K562 (cell line): ENCODE results near the gene SPI1. TPM values are rescaled to one million over a fixed set of nuclear protein-coding genes. Genes with fewer than 3 reads are reported as not detected.

Source experiments
- BCOR ChIP-seq: fragments of 450-650 bp; IDR thresholded peaks from 2 replicates; pipeline ENCODE4 v1.6.1; 2016
- KAT7 ChIP-seq: sonication (generic); formaldehyde crosslinking; IDR thresholded peaks from 2 replicates; pipeline ENCODE4 v1.8.0; 2022; ENCODE audit warnings: missing genetic modification reagents, mild to moderate bottlenecking, borderline replicate concordance
- KDM4B ChIP-seq, 2 experiments: fragments of 450-650 bp in 1 of 2; sonication (generic) in 1 of 2; IDR thresholded peaks; 2 replicates each; pipeline ENCODE4 v1.6.1; 2016 to 2017; ENCODE audit warnings: borderline replicate concordance in 2 of 2, antibody characterized with exemption in 1 of 2, low read depth in 1 of 2, mild to moderate bottlenecking in 1 of 2
- KLF16 ChIP-seq: IDR thresholded peaks from 2 replicates; pipeline ENCODE4 v1.6.1; 2016; ENCODE audit warnings: antibody characterized with exemption
- MIER1 ChIP-seq: fragments of 450-650 bp; IDR thresholded peaks from 2 replicates; pipeline ENCODE4 v1.6.1; 2016; ENCODE audit warnings: antibody characterized with exemption, mild to moderate bottlenecking, low read depth
- PHTF2 ChIP-seq: fragments of 250-450 bp; sonication (Bioruptor Pico); IDR thresholded peaks from 2 replicates; pipeline ENCODE4 v1.5.0; 2021; ENCODE audit warnings: mild to moderate bottlenecking
- TAF1 ChIP-seq: IDR thresholded peaks from 2 replicates; pipeline ENCODE4 v1.6.1; 2011; ENCODE audit warnings: mild to moderate bottlenecking, low read length, moderate library complexity; ENCODE audit not compliant: insufficient read depth, control insufficient read depth, severe bottlenecking; ENCODE audit errors: extremely low read depth
- ZNF311 ChIP-seq: fragments of 250-450 bp; sonication (Bioruptor Pico); IDR thresholded peaks from 2 replicates; pipeline ENCODE4 v1.4.0; 2020; ENCODE audit warnings: mild to moderate bottlenecking, moderate library complexity
- ZNF347 ChIP-seq: fragments of 450-650 bp; formaldehyde crosslinking; IDR thresholded peaks from 2 replicates; pipeline ENCODE4 v1.4.0; 2020; ENCODE audit warnings: low read depth, mild to moderate bottlenecking, moderate library complexity
- polyA plus RNA-seq, 8 experiments: library from polyadenylated mRNA; depleted of rRNA in 4 of 8; stranded (reverse) in 5 of 8; unstranded in 3 of 8; fragments of >200 nt; fragmentation: Nextera tagmentation in 2 of 8; fragmentation: Illumina TruSeq in 1 of 8; extraction: Ambion mirVana in 2 of 8; extraction: Trizol in 1 of 8; gene quantifications; 2 replicates each; pipeline versions ENCODE4 v1.2.1 to v1.2.3, GENCODE V29; 2011 to 2014; ENCODE audit warnings: inconsistent platforms in 1 of 8, missing spikeins in 1 of 8
- total RNA-seq, 7 experiments: library from RNA; depleted of rRNA in 6 of 7; stranded (reverse); fragments of >200 nt in 6 of 7; fragmentation: Illumina TruSeq in 2 of 7; extraction: Trizol in 2 of 7; gene quantifications; 2 replicates each; pipeline versions ENCODE4 v1.2.1 to v1.2.3, GENCODE V29; 2011 to 2021; ENCODE audit warnings: low replicate concordance in 1 of 7
- TF ChIP-seq, protein P1 (sequence below): fragments of 250-450 bp; sonication (Bioruptor Pico); IDR thresholded peaks from 2 replicates; pipeline ENCODE4 v1.8.0; 2021; ENCODE audit warnings: moderate library complexity, mild to moderate bottlenecking, inconsistent platforms
- TF ChIP-seq, protein P2 (sequence below): sonication (generic); formaldehyde crosslinking; IDR thresholded peaks from 2 replicates; pipeline ENCODE4 v1.8.0; 2022; ENCODE audit warnings: mild to moderate bottlenecking, missing genetic modification reagents
- TF ChIP-seq, protein P3 (sequence below), 2 experiments: fragments of 450-650 bp in 1 of 2; IDR thresholded peaks; 2 replicates each; pipeline ENCODE4 v1.6.1; 2011 to 2017; ENCODE audit warnings: low read depth in 2 of 2, antibody characterized with exemption in 1 of 2, borderline replicate concordance in 1 of 2, low read length in 1 of 2, mild to moderate bottlenecking in 1 of 2, mixed read lengths in 1 of 2; ENCODE audit not compliant: control insufficient read depth in 1 of 2
- TF ChIP-seq, protein P4 (sequence below): sonication (generic); formaldehyde crosslinking; IDR thresholded peaks from 2 replicates; pipeline ENCODE4 v1.8.0; 2022; ENCODE audit warnings: missing genetic modification reagents, mild to moderate bottlenecking, moderate library complexity, borderline replicate concordance
- TF ChIP-seq, protein P5 (sequence below): sonication (generic); formaldehyde crosslinking; IDR thresholded peaks from 2 replicates; pipeline ENCODE4 v1.8.0; 2022; ENCODE audit warnings: mild to moderate bottlenecking, missing genetic modification reagents, borderline replicate concordance
- TF ChIP-seq, protein P6 (sequence below): sonication (generic); formaldehyde crosslinking; IDR thresholded peaks from 2 replicates; pipeline ENCODE4 v1.9.0; 2022; ENCODE audit warnings: mild to moderate bottlenecking, missing genetic modification reagents

SPI1 gene
- total and polyA plus RNA-seq, 9 of the 15 experiments (the other 6 are each of a cell fraction or from before 2014, with no cell fraction given) = 0.10 to 33.7 (median 10.3) TPM

DNA sequence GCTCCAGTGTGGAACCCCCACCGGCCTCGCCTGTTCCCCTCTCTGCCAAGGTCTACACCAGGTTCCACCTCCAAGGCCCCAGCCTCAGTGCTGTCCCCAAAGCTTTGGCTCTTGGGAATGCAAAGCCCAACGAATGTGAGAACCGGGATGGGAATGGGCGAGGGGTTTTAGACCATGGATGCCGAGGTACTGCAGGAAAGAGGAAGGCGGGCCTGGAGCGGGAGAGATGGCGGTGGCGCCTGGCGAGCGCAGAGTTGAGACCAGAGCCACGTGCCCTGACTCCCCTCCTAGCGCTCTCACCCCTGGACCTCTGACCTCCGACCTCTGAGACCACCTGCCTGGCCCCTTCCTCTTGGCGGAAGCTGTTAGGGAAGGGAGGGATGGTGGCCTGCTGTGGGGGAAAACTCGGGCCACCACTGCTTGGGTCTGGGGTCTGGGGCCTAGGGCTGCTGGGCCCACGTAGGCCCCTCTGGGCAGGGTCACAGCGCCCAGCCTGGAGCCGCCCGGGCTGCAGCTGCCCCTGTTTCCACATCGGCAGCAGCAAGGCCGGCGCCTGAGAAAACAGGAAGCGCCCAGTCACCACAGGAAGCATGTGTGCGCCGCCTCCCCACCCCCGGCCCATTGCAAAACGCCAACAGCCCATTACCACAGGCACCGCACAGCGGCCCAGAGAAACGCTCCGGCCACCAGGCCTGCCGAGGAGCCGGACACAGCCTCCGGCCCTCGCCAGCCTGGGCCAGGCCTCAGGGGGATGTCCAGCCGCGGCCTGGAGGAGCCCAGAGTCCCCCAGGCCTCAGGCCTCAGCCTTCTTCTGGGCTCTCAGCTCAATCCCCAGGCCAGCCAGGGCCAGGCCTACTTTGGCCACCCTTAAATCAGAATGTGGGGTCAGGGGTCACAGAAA is 16.2 kb upstream of the SPI1 start (continued):
- no peak for TF ChIP-seq PHTF2
- peak; percentile 56 for TF ChIP-seq TAF1
- TF ChIP-seq KDM4B (IDR thresholded peaks at IDR 0.05; ENCODE audit: borderline replicate concordance in 2 of 2, low read depth in 1 of 2) = no peak
- TF ChIP-seq, protein P1, sequence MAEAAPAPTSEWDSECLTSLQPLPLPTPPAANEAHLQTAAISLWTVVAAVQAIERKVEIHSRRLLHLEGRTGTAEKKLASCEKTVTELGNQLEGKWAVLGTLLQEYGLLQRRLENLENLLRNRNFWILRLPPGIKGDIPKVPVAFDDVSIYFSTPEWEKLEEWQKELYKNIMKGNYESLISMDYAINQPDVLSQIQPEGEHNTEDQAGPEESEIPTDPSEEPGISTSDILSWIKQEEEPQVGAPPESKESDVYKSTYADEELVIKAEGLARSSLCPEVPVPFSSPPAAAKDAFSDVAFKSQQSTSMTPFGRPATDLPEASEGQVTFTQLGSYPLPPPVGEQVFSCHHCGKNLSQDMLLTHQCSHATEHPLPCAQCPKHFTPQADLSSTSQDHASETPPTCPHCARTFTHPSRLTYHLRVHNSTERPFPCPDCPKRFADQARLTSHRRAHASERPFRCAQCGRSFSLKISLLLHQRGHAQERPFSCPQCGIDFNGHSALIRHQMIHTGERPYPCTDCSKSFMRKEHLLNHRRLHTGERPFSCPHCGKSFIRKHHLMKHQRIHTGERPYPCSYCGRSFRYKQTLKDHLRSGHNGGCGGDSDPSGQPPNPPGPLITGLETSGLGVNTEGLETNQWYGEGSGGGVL (CRISPR knock-in tag) = no peak
- no peak for TF ChIP-seq BCOR
- TF ChIP-seq ZNF311 (CRISPR knock-in tag) = peak; percentile 22; the same call in 1 of the 2 replicates
- TF ChIP-seq, protein P2, sequence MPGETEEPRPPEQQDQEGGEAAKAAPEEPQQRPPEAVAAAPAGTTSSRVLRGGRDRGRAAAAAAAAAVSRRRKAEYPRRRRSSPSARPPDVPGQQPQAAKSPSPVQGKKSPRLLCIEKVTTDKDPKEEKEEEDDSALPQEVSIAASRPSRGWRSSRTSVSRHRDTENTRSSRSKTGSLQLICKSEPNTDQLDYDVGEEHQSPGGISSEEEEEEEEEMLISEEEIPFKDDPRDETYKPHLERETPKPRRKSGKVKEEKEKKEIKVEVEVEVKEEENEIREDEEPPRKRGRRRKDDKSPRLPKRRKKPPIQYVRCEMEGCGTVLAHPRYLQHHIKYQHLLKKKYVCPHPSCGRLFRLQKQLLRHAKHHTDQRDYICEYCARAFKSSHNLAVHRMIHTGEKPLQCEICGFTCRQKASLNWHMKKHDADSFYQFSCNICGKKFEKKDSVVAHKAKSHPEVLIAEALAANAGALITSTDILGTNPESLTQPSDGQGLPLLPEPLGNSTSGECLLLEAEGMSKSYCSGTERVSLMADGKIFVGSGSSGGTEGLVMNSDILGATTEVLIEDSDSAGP (CRISPR knock-in tag) = no peak
- no peak for TF ChIP-seq MIER1
- TF ChIP-seq KAT7 = no peak
- TF ChIP-seq, protein P3, sequence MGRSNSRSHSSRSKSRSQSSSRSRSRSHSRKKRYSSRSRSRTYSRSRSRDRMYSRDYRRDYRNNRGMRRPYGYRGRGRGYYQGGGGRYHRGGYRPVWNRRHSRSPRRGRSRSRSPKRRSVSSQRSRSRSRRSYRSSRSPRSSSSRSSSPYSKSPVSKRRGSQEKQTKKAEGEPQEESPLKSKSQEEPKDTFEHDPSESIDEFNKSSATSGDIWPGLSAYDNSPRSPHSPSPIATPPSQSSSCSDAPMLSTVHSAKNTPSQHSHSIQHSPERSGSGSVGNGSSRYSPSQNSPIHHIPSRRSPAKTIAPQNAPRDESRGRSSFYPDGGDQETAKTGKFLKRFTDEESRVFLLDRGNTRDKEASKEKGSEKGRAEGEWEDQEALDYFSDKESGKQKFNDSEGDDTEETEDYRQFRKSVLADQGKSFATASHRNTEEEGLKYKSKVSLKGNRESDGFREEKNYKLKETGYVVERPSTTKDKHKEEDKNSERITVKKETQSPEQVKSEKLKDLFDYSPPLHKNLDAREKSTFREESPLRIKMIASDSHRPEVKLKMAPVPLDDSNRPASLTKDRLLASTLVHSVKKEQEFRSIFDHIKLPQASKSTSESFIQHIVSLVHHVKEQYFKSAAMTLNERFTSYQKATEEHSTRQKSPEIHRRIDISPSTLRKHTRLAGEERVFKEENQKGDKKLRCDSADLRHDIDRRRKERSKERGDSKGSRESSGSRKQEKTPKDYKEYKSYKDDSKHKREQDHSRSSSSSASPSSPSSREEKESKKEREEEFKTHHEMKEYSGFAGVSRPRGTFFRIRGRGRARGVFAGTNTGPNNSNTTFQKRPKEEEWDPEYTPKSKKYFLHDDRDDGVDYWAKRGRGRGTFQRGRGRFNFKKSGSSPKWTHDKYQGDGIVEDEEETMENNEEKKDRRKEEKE (IDR thresholded peaks at IDR 0.05; ENCODE audit: borderline replicate concordance in 1 of 2, control insufficient read depth in 1 of 2, low read depth in 2 of 2, low read length in 1 of 2) = no peak
- TF ChIP-seq, protein P4, sequence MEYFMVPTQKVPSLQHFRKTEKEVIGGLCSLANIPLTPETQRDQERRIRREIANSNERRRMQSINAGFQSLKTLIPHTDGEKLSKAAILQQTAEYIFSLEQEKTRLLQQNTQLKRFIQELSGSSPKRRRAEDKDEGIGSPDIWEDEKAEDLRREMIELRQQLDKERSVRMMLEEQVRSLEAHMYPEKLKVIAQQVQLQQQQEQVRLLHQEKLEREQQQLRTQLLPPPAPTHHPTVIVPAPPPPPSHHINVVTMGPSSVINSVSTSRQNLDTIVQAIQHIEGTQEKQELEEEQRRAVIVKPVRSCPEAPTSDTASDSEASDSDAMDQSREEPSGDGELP (CRISPR knock-in tag) = peak; percentile 81; the same call in 1 of the 2 replicates
- TF ChIP-seq, protein P5, sequence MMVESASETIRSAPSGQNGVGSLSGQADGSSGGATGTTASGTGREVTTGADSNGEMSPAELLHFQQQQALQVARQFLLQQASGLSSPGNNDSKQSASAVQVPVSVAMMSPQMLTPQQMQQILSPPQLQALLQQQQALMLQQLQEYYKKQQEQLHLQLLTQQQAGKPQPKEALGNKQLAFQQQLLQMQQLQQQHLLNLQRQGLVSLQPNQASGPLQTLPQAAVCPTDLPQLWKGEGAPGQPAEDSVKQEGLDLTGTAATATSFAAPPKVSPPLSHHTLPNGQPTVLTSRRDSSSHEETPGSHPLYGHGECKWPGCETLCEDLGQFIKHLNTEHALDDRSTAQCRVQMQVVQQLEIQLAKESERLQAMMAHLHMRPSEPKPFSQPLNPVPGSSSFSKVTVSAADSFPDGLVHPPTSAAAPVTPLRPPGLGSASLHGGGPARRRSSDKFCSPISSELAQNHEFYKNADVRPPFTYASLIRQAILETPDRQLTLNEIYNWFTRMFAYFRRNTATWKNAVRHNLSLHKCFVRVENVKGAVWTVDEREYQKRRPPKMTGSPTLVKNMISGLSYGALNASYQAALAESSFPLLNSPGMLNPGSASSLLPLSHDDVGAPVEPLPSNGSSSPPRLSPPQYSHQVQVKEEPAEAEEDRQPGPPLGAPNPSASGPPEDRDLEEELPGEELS (CRISPR knock-in tag) = no peak
- TF ChIP-seq KLF16 = no peak
- TF ChIP-seq, protein P6, sequence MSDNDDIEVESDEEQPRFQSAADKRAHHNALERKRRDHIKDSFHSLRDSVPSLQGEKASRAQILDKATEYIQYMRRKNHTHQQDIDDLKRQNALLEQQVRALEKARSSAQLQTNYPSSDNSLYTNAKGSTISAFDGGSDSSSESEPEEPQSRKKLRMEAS (CRISPR knock-in tag) = peak; percentile 72
- no peak for TF ChIP-seq ZNF347
